GM19324 (cell line): ENCODE results near the gene SPEM1.
A peak's percentile ranks its signal among the peaks of the same experiment; 100 is the strongest.

Source experiments
- ATAC-seq: cut with Tn5 transposase; IDR thresholded peaks from one replicate; pipeline ENCODE4 v1.9.1; 2021; ENCODE audit warnings: mild to moderate bottlenecking, moderate library complexity; ENCODE audit not compliant: unreplicated experiment, low FRiP score

SPEM1 gene

DNA sequence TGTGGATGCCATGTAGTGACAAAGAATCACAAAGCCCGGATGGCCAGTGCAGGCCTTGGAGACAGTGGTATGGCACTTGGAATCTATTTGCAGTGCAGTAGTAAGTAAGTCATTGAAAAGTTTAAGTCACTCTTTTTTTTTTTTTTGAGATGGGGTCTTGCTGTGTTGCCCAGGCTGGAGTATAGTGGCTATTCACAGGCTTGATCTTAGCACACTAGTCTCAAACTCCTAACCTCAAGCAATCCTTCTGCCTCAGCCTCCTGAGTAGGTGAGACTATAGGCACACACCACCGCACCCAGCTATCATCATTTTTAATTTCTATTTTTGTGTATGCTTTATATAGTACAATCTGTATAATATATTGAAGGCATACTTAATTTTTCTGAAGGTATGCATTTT lies 21.5 kb upstream of the SPEM1 start:
- ATAC-seq: no peak

DNA sequence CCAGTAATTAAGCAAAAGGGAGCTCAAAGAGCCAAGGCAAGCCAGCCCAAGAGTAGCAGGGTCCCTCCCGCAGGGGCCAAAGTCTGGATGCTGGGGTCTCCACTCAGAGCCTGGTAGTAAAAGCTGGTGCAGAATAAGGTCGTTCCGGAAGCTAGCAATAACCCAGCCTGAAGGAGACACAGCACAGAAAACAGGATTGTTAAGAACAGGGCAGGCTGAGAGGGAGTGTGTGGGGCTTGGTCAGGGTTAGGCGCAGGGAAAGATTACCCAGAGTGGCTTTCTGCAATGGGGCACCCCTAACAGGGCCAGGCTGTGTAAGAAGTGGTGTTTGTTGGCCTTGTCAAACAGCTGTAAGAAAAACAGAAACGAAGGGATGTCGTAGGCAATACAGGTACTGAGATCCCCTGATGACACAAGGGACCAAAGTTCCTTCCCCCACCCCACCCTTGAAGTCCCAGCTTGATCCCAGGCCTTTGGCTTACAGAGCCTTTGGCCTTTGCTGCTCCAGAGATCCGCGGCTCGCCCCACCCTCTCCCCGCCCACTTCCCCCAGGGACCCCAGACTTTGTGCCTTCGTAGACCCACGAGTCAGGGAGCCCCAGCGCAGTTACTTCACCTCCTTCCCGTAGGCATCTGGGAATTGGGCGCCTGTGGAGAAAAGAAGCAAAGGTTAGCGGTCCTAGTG lies 16.9 kb upstream of the SPEM1 start:
- ATAC-seq: no peak

DNA sequence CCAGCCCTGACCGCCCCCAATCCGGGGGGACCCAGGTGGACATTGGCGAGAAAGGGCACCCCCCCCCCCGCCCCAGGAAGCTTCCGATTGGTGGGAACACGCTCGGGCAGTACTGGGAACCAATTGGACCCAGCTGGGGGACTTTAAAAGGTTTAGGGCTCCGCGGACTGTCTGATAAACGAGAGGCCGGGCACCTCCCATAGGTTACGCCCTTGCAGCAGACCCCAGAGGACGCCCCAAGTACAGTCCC lies 16.5 kb upstream of the SPEM1 start:
- no peak for ATAC-seq

DNA sequence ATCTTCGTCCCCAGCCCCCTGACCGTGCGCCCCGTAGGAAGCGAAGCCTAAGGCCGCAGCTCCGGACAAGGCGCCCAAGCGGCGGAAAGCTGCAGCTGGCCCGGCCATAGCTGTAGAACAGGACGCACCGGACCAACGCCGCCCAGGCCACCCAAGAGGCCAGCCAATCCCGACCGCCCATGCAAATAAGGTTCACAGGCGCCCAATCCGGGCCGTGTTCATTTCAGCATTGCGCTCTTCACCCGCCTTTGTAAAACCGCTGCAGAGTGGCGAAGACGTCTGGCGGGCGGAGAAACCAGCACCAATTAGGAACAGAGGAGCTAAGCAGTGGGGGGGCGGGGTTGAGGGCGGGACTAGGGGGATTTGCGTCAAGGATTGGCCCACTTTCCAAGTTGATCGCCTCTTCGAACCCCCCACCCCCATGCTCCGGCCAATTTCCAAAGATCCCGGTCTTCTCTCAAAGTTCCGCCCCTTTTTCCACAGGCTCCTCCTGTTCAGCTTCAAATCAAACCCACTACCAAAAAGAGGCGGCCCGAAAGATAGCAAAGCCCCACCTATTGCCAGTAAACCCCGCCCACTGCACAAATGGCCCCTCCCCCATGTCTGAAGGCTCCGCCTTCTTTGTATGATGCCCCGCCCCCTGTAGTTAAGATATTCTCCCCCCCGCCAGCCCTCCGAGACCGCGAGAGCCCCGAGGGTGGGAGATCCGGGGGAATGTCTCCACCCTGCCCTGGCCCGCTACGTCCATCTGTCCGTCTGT lies 16.0 kb upstream of the SPEM1 start, which contains the start of gene TMEM256:
Gene TMEM256 (minus strand): TSS at position 121 of the 760 bp plus-strand sequence. CDS start 13 bp downstream, at position 108.
- peak; percentile 95 for ATAC-seq

DNA sequence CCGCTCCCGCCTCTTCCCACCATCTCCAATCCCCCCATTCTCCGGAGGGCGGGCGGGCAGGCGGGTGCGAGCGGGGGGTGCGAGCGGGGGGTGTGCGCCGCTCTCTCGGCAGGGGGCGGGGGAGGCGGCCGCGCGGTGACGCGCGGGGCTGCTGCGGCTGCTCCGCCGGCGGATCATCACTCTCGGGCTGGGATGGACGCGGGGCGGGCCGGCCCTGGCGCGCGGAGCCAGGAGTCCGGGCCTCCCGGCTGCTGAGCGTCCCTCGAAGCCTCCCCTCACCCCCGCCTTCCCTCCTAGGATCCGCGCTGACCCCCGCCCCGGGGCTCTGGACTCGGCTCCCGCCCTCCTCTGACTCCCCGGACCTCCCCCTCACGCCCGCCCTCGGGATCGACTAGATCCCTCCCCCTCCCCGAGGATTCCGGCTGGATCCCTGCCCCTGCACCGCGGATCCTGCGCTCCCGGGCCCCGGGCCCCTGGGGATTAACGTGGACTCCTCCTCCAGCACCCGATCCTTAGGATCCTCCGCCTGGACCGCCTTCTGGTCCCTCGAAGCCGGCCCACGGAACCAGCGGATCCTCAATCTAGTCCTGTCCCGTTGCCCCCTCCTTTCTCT lies 15.3 kb upstream of the SPEM1 start:
- peak; percentile 6 for ATAC-seq

DNA sequence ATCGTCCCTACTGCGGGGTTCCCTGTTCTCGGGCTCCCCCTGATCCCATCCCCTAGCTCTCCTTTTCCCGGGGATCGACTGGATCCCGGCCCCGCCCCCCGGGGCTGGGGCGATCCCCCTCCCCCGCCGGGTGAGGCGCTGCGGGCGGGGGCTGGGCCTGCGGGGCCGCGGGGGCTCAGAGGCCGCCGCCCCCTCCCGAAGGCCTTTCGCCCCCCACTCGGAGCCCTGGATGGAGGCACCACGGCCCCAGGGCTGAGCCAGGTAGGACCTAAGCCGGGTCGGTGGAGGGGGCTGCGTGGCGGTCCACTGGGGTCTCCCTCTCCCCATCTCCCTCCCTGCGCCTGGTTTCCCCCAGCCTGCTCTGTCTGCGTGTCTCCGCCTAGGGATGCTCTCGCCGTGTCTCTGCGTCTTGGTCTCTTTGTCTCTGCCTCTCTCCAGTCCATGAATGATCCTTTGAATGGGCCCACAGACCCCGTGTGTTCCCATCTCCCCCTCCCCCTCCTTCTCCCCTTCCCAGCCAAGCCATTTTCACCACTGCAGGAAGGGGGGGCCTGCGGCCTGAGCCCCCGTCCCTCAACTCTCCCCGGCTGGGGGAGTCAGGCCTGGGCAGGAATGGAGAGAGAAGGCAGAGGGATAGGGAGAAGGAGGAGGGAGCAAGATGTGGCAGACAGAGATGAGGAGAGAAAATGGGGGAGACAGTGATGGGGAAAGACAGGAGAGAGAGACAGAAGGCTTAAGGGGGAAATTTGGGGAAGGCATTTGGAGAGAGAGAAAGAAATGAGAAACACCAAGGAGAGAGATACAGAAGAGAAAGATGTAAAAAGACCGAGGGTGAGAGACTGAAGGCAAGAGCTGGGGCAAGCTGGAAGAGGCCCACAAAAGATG lies 14.5 kb upstream of the SPEM1 start:
- no peak for ATAC-seq

DNA sequence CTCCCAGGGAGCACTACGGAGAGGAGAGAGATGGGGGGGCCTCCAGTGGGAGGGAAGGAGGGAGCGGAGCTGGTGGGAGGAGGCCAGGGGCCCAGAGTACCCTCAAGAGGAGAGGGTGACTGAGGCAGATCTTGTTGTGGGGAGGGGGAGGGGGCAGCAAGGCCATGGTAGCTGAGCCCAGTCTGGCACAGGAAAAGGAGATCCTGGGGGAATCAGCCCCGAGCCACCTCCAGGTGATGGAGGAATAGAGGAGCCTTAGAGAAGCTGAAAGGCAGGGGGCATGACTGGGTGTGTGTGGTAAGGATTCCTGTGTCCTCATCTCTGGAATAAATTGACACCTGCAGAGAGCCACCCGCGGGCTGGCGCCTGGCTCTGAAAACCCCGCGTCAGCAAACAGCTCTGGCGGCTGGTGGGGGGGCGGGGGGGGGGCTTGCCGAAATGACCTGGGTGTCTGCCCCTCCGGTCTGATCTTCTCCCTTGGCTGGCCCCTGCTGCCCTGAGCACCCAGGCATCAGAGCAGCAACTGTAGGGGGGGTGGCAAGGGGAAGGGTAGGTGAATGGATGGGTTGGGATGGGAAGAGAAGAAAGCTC lies 13.8 kb upstream of the SPEM1 start:
- no peak for ATAC-seq

DNA sequence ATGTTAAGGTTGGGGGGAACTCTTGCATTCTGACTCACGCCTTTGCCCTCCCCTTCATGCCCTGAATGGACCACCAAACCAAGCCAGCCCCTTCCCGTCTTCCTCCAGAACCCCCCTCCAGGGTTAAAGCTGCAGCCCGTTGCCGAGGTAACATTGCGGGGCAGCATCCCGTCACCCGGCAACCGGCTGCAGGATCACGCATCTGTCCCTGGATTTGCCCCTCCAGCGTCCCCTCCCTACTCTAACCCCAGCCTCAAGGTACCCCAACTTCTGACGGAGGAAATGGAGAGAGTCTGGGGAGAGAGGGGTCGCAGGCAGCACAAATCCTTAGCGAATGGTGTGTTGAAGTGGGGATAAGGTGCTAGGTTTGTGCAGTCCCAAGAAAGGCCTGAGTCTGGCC lies 13.0 kb upstream of the SPEM1 start:
- ATAC-seq: no peak

DNA sequence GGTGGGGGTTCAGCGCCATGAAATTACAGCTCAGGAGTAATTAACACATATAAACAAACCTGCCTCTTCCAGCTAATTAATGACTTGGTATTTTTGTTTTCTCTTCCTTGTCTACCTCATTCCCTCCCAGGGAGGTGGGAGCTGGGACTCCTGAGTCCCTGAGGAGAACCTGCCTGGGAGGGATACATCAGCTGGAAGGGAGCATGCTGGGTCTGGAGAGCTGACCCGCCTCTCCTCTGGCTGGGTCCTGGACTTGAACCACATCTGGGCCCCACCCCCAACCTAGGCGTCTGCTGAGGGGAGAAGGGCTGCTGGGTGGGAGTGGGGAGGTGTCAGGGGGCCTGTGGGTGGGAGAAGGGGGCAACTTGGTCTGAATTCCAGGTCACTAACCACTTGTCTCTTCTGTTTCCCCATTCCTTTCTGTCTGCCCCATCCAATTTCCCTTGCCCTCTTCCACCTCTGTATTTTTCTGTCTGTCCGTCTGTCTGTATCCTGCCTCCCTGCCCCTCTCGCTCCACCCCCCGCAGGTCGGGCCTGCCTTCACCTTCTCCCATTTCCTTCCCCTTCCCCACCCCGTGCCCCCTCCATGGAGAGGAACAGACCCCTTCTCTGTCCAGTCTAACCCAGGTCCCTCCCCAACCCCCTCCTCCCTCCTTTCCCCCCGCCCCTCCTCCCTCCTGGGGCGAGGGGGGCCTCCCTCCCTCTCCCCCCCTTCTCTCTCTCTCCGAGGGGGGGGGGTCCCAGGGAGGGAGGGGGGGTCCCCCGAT lies 12.5 kb upstream of the SPEM1 start, which contains the start of gene NLGN2:
Gene NLGN2 (plus strand): TSS at position 361 of the 767 bp plus-strand sequence. CDS start 411 bp downstream, outside the sequence.
- no peak for ATAC-seq

DNA sequence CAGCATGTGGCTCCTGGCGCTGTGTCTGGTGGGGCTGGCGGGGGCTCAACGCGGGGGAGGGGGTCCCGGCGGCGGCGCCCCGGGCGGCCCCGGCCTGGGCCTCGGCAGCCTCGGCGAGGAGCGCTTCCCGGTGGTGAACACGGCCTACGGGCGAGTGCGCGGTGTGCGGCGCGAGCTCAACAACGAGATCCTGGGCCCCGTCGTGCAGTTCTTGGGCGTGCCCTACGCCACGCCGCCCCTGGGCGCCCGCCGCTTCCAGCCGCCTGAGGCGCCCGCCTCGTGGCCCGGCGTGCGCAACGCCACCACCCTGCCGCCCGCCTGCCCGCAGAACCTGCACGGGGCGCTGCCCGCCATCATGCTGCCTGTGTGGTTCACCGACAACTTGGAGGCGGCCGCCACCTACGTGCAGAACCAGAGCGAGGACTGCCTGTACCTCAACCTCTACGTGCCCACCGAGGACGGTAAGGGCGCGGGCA lies 11.8 kb upstream of the SPEM1 start:
- ATAC-seq: no peak

DNA sequence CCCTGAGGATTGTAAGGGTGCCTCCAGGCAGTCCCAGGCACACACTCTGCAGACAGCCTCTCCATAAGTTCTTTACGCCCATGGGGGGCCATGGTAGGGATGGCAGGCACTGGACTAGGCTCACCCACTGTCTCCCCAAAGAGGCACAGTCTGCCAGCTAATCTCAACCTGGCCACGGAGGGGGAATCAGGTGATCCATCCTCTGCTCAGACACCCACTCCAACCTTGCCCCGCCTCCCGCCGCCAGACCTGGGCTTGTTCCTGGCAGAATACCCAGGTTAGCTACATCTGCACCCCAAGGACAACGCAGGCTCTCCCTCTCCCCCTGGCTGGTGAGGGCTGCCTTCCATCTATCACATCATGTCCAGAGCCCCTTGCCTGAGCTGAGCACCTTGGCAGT lies 11.3 kb upstream of the SPEM1 start:
- ATAC-seq: no peak

DNA sequence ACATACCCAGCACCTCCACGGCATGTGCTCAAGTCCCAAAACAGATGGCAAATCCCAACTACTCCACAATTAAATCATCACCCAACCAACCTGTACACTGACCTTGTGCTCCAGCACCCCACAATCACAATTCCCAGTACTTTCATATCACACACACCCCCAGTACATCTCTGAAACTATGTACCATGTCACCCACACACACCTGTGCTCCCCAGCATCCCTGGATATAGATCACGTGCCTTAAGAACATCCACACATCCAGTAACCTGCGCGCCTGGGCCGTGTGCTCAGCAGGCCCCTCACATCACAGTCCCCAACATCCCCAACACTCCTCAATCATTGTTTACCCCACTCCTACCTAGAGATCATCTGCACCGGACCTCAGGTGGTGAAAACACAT lies 10.4 kb upstream of the SPEM1 start:
- ATAC-seq: no peak

DNA sequence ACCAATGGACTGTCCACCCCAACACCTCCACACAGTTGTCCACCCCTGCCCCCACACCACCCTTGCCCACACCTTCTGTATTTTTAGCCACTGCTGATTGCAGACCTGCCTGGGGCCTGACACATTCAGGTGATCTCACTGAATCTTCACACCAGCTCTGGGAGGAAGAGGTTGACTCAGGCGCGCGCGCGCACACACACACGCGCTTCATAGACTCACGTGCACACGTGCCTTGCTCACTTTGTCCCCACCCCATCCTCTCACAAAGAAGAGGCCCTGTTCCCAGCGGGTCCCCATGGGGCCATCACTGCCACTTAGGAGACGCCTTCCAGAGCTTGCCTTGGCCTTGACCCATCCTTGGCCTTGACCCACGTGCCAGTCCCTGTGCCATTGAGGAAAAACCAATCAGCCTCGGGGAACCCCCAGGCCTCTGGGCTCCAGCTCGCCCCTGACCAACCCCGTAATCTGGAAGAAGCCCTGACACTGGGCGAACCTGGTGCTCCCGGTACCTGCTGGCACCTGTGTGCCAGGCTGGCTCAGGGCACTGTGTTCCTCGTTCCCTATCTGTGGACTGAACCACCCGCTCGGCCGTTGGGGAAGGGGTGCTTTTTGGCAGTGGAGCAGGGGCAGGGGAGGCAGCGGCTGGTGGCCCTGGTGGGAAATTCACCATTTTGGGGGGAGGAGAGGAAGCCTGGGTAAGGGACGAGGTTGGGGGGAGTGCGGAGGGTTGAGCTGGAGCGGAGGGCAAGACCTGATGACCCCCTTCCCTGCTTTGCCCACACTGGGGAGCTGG lies 9.3 kb upstream of the SPEM1 start:
- no peak for ATAC-seq

DNA sequence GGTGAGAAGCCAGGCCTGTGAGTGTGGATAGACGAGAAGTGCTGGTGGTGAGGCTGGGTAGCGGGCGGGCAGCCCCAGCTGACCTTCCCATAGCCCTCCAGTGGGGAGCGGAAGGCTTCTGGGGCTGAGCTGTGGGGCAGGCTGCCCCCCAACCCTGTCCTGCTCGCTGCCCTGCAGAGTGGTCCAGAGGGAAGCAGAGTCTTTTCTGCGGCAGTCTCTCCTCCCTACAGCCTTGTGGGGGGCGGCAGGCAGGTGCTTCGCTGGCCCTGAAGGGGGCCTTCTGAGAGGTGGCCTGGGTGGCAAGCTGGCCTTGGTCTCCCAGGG lies 8.7 kb upstream of the SPEM1 start:
- no peak for ATAC-seq

DNA sequence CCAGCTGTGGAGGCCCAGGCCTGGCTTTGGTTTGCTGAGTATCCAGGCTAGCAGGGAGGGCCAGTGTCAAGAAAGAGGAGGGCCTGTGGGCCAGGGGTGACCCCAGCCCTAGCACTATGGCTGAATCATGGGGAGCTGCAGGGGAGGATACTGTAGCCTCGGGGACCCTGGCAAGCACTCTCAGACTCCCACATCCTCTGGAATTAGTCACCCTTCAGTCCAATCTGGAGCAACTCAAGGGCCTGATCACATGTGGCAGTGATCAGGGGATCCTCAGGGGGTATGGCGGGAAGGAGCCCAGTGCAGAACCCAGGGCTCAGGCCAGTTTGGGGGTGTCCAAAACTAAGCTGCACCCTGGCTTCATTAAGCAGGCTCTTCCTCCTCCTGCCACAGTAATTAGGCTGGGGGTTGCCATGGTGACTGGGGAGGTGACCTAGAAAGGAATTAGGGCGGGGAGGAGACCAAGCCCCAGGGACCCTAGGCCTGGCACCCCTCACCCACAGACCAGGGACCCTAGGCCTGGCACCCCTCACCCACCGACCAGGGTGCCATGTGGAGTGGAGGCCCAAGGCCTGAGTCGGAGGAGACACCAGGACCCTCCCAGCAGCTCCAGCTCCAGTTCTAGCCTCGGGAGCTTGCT lies 6.7 kb upstream of the SPEM1 start:
- no peak for ATAC-seq

DNA sequence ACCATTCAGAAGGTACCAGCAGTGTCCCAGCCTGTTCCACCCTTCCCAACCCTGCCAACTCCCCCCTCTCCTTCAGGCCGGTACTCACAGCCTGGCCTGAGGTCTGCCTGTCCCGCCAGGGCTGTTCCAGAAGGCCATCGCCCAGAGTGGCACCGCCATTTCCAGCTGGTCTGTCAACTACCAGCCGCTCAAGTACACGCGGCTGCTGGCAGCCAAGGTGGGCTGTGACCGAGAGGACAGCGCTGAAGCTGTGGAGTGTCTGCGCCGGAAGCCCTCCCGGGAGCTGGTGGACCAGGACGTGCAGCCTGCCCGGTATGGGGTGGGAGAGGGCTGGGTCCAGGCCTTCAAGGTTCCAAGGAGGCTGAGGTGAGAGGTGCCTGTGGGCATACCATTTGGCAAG lies 5.3 kb upstream of the SPEM1 start:
- ATAC-seq: no peak

DNA sequence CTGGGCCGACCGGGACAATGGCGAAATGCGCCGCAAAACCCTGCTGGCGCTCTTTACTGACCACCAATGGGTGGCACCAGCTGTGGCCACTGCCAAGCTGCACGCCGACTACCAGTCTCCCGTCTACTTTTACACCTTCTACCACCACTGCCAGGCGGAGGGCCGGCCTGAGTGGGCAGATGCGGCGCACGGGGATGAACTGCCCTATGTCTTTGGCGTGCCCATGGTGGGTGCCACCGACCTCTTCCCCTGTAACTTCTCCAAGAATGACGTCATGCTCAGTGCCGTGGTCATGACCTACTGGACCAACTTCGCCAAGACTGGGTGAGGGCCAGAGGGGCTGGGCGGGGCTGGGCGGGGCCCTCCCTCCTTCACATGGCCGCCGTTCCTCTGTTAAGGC lies 4.3 kb upstream of the SPEM1 start:
- no peak for ATAC-seq

DNA sequence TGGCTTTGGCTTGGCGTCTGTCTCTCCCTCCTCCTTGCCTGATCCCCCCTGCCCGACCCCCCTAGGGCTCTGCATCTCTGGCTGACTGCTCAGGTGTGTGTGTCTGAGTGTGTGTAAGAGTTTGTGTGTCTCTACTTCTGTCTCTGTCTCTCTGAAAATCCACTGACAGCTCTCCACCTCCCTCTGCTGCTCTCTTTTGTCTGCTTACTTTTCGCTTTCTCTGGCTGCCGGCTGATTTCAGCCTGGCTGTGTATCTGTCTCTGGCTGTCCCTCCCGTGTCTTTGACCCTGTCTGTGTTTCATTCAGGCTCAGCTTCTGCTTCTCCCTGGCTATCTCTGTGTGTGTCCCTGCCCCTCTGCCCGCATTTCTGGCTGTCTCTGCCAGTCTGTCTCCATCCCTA lies 3.8 kb upstream of the SPEM1 start:
- ATAC-seq: no peak
